Upper lobe of left lung (tissue), 6 donors: Measurements from ENCODE around the gene CHD8. TPM values are rescaled to one million over a fixed set of nuclear protein-coding genes. Genes with fewer than 3 reads are reported as not detected.

Experiments used
- ATAC-seq, 2 donors: fragments of 200-7000 bp; cut with Tn5 transposase; one replicate each; pipeline ENCODE4 v1.9.1; 2022; ENCODE audit warnings: mild to moderate bottlenecking in 2 of 2, moderate library complexity in 2 of 2; ENCODE audit not compliant: low FRiP score in 2 of 2
- DNase-seq, 2 donors: peaks; one replicate each; pipeline ENCODE4 v3.0.0-alpha.2; 2019 to 2020
- H3K27ac ChIP-seq, 4 donors: fragments of 200-600 bp; sonication (generic); one replicate each; pipeline ENCODE4 v1.5.1; 2016 to 2019
- H3K27me3 ChIP-seq, 4 donors: fragments of 200-600 bp; sonication (generic); one replicate each; pipeline ENCODE4 v1.5.1; 2017 to 2019
- H3K36me3 ChIP-seq, 4 donors: fragments of 200-600 bp; sonication (generic); one replicate each; pipeline ENCODE4 v1.5.1; 2016 to 2019
- H3K4me1 ChIP-seq, 4 donors: fragments of 200-600 bp; sonication (generic); one replicate each; pipeline ENCODE4 v1.5.1; 2018 to 2019
- H3K4me3 ChIP-seq, 4 donors: fragments of 200-600 bp; sonication (generic); one replicate each; pipeline ENCODE4 v1.5.1; 2017 to 2019; ENCODE audit warnings: mild to moderate bottlenecking in 2 of 4, moderate library complexity in 1 of 4
- H3K9me3 ChIP-seq, 4 donors: fragments of 200-600 bp; sonication (generic); one replicate each; pipeline ENCODE4 v1.5.1; 2018 to 2019
- EP300 ChIP-seq, 4 donors: sonication (generic); formaldehyde crosslinking; IDR thresholded peaks; one replicate each; pipeline ENCODE4 v1.5.1; 2017; ENCODE audit warnings: antibody characterized with exemption in 4 of 4, control low read depth in 2 of 4
- POLR2A ChIP-seq, 4 donors: fragments of 450-650 bp; IDR thresholded peaks; one replicate each; pipeline ENCODE4 v1.5.1; 2016 to 2017; ENCODE audit warnings: antibody characterized with exemption in 4 of 4, mild to moderate bottlenecking in 2 of 4
- POLR2AphosphoS5 ChIP-seq, 2 donors: sonication (generic); formaldehyde crosslinking; IDR thresholded peaks; one replicate each; pipeline ENCODE4 v1.5.1; 2017; ENCODE audit warnings: antibody characterized with exemption in 2 of 2
- WGBS, 2 donors: methylation state at CpG; one replicate each; pipeline ENCODE4 v1.1.5; 2017 to 2018; 5-methylcytosine and 5-hydroxymethylcytosine counted together
- total RNA-seq, 6 donors: library from RNA; depleted of rRNA in 4 of 6; stranded (reverse); fragments of >200 nt in 4 of 6; gene quantifications; one replicate each; pipeline versions ENCODE4 v1.1.0 to v1.2.1, GENCODE V29; 2016 to 2021
- TF ChIP-seq, protein P1 (sequence below), 6 experiments: fragments of 450-650 bp in 4 of 6; fragments of 200-600 bp in 2 of 6; sonication (generic) in 2 of 6; IDR thresholded peaks; one replicate each; pipeline ENCODE4 v1.5.1; 2016 to 2019; ENCODE audit warnings: antibody characterized with exemption in 6 of 6
- donor health status: DM: no; HTN: no; CAD: no; lungs with moderate emphysema.
- donor health status: DM: no; HTN: yes; CAD: no; lungs with severe emphysema.

Gene CHD8
- total RNA-seq, 6 donors from 2014 or later: 42.2 to 96.4 (median 67.5) TPM

DNA sequence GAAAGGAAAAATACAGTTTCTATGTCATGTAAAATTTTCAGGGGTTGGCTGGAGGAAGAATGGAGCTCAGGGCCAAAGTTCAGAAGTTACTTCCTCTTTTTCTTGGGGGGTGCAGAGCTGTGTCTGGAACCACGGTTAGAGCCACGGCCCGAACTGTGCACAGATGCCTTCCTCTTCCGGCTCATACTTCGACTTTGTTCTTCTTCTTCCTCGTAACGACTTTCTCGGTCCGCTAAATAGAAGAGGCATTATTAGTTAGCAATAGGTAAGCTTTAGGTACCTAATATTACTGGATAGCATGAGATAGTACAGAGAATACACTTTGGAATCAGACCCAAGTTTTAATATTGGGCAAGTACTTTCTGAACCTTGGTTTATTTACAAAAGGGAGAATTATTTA lies 103.3 kb downstream of the CHD8 start:
- peak overlapping the region in 1 of 4 donors; percentile 5 for H3K27ac ChIP-seq
- 59 to 90% methylated on average over 9 of the region's 9 CpGs for WGBS, 2 donors
- DNase-seq (peak in 1 of 2 donors; percentile 43), ATAC-seq (peak in 1 of 2 donors; percentile 73)
- no peaks in the 10 kb centered on the region for H3K4me1 ChIP-seq
- H3K36me3 ChIP-seq: peaks cover 28 to 68% (median 51%) of the 10 kb centered on the region in 4 donors
- TF ChIP-seq POLR2AphosphoS5 (IDR thresholded peaks at IDR 0.05) (no peak), EP300 (IDR thresholded peaks at IDR 0.05) (no peak), POLR2A (IDR thresholded peaks at IDR 0.05) (no peak)
- TF ChIP-seq, protein P1, sequence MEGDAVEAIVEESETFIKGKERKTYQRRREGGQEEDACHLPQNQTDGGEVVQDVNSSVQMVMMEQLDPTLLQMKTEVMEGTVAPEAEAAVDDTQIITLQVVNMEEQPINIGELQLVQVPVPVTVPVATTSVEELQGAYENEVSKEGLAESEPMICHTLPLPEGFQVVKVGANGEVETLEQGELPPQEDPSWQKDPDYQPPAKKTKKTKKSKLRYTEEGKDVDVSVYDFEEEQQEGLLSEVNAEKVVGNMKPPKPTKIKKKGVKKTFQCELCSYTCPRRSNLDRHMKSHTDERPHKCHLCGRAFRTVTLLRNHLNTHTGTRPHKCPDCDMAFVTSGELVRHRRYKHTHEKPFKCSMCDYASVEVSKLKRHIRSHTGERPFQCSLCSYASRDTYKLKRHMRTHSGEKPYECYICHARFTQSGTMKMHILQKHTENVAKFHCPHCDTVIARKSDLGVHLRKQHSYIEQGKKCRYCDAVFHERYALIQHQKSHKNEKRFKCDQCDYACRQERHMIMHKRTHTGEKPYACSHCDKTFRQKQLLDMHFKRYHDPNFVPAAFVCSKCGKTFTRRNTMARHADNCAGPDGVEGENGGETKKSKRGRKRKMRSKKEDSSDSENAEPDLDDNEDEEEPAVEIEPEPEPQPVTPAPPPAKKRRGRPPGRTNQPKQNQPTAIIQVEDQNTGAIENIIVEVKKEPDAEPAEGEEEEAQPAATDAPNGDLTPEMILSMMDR (IDR thresholded peaks at IDR 0.05): no peak
- H3K4me3 ChIP-seq: no peak overlapping the region
- no peaks in the 10 kb centered on the region for H3K9me3 ChIP-seq
- H3K27me3 ChIP-seq: no peaks in the 10 kb centered on the region

DNA sequence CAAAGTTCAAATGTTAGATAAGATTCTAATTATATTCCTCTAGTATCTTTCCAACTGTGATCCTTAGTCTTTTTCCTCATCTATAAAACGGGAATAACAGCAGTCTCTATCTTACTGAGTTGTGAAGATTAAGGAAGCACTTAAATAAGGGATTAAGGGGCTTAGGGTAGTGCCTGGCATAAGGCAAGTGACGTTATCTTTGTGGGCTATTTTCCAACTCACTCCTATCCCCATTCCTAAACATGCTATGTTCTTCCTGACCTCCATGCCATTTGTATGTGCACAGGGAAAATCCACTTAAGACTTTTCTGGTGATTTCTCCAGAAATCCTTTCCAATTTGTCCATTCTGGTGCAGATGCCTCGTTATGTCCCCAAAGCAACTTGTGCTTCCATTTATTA lies 105.4 kb downstream of the CHD8 start:
- no peak overlapping the region for H3K4me3 ChIP-seq
- 58 to 78% methylated on average over 2 of the region's 3 CpGs for WGBS, 2 donors
- no peaks in the 10 kb centered on the region for H3K4me1 ChIP-seq
- DNase-seq (no peak), ATAC-seq (no peak)
- no peak overlapping the region for H3K27ac ChIP-seq
- H3K27me3 ChIP-seq: no peaks in the 10 kb centered on the region
- peaks cover 12 to 47% (median 33%) of the 10 kb centered on the region in 4 donors for H3K36me3 ChIP-seq
- no peak for TF ChIP-seq POLR2A (IDR thresholded peaks at IDR 0.05)
- TF ChIP-seq EP300 (IDR thresholded peaks at IDR 0.05): no peak
- no peak for TF ChIP-seq POLR2AphosphoS5 (IDR thresholded peaks at IDR 0.05)
- TF ChIP-seq, protein P1 (IDR thresholded peaks at IDR 0.05): no peak
- no peaks in the 10 kb centered on the region for H3K9me3 ChIP-seq

DNA sequence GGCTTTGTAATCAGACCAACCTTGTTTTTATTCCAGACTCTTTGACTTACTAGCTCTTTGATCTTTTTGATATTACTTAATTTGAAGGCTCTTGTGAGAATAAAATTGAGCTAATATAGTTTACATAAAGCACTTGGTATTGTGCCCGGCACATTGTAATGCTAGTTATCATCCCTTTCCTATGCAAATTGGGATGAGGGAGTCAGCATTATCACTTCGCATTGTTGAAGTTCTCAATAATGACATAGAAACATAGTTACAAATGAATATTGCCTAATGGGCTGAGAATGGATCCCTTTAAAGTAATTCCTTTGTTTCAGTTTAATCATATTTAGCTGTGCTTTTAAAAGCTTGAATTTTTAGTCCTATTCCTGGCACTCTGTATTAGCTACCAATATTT lies 108.7 kb downstream of the CHD8 start:
- Histone ChIP-seq H3K27me3 (no peaks in the 10 kb centered on the region), H3K4me1 (no peaks in the 10 kb centered on the region), H3K9me3 (no peaks in the 10 kb centered on the region), H3K27ac (no peak overlapping the region), H3K36me3 (peaks cover 0 to 15% (median 8%) of the 10 kb centered on the region in 4 donors), H3K4me3 (no peak overlapping the region)
- DNase-seq (no peak), ATAC-seq (no peak)
- WGBS, 2 donors: 74 to 83% methylated on average over 2 of the region's 2 CpGs
- TF ChIP-seq, protein P1 (IDR thresholded peaks at IDR 0.05): no peak
- TF ChIP-seq POLR2AphosphoS5 (IDR thresholded peaks at IDR 0.05) (no peak), POLR2A (IDR thresholded peaks at IDR 0.05) (no peak), EP300 (IDR thresholded peaks at IDR 0.05) (no peak)

DNA sequence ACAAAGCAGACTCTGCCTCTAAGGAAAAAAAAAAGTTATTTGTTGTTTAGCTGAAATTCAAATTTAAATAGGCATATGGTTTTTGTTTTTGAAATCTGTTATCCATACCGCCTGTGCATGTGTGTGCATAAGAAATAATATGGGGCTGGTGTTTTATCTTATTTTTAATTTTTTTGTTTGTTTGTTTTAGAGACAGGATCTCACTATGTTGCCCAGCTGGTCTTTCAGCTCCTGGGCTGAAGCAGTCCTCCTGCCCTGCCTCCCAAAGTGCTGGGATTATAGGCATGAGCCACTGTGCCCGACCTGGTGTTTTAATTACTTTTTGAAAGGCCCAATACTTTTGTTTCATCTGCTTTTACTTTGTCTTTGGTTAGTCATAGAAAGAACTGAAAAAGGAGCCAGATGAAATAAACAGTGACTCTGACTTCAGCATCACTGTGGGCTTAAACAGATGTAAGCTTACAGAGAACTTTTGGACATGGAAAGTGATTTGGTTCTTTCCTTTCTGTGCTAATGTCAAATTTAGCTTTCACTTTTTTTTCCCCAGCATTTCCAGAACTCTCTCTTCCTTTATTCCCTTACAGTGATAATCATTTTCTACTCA lies 109.3 kb downstream of the CHD8 start:
- Histone ChIP-seq H3K9me3 (no peaks in the 10 kb centered on the region), H3K27me3 (no peaks in the 10 kb centered on the region), H3K36me3 (peaks cover 0 to 10% (median 4%) of the 10 kb centered on the region in 4 donors), H3K4me1 (no peaks in the 10 kb centered on the region), H3K27ac (no peak overlapping the region), H3K4me3 (no peak overlapping the region)
- no peak for TF ChIP-seq POLR2AphosphoS5 (IDR thresholded peaks at IDR 0.05)
- no peak for TF ChIP-seq EP300 (IDR thresholded peaks at IDR 0.05)
- TF ChIP-seq POLR2A (IDR thresholded peaks at IDR 0.05): no peak
- TF ChIP-seq, protein P1 (IDR thresholded peaks at IDR 0.05): no peak
- ATAC-seq (no peak), DNase-seq (no peak)
- 88 to 91% methylated on average over 2 of the region's 2 CpGs for WGBS, 2 donors
